Hematopoietic multipotent progenitor cell treated with erythropoietin and hydrocortisone succinate and interleukin-3 and kit ligand, for 4 days (in vitro differentiated cells): ENCODE results near the gene TXNRD1.

ENCODE experiments used
- DNase-seq: peaks from one replicate; pipeline ENCODE4 v3.0.0-alpha.2; 2015

Gene TXNRD1

GRCh38 chr12:104353012-104353981, 137.7 kb downstream of the TXNRD1 start:
- no peak for DNase-seq

GRCh38 chr12:104354167-104354867, 138.7 kb downstream of the TXNRD1 start:
- DNase-seq, result no peak

GRCh38 chr12:104354868-104355570, 139.4 kb downstream of the TXNRD1 start:
- DNase-seq, result no peak

- DNase-seq, result no peak
These were observed 140.1 kb downstream of the TXNRD1 start for GRCh38 chr12:104355630-104356029.

- no peak for DNase-seq
These were observed 140.9 kb downstream of the TXNRD1 start for GRCh38 chr12:104356231-104357115.

- DNase-seq, result no peak
These were observed 141.9 kb downstream of the TXNRD1 start for GRCh38 chr12:104357421-104357952.

- peak; percentile 92 for DNase-seq
These were observed 142.9 kb downstream of the TXNRD1 start for GRCh38 chr12:104358353-104359003.

- DNase-seq, result no peak
These were observed 143.6 kb downstream of the TXNRD1 start for GRCh38 chr12:104359216-104359615.

- DNase-seq, result no peak
These were observed 144.6 kb downstream of the TXNRD1 start for GRCh38 chr12:104360157-104360556.

GRCh38 chr12:104360983-104361707, 145.6 kb downstream of the TXNRD1 start:
- no peak for DNase-seq

- no peak for DNase-seq
These were observed 150.4 kb downstream of the TXNRD1 start for GRCh38 chr12:104365921-104366410.

GRCh38 chr12:104369708-104370107, 154.1 kb downstream of the TXNRD1 start:
- no peak for DNase-seq

GRCh38 chr12:104371043-104371870, 155.7 kb downstream of the TXNRD1 start:
- no peak for DNase-seq

GRCh38 chr12:104372061-104372720, 156.6 kb downstream of the TXNRD1 start:
- peak; percentile 86 for DNase-seq

GRCh38 chr12:104372721-104373335, 157.2 kb downstream of the TXNRD1 start:
- DNase-seq, result no peak

- DNase-seq, result no peak
These were observed 158.5 kb downstream of the TXNRD1 start for GRCh38 chr12:104374071-104374470.

GRCh38 chr12:104374806-104375205, 159.2 kb downstream of the TXNRD1 start:
- no peak for DNase-seq

GRCh38 chr12:104375775-104376174, 160.2 kb downstream of the TXNRD1 start:
- DNase-seq, result no peak
